GM23338 (cell line): ENCODE results near the gene CELF2. TPM values are rescaled to one million over a fixed set of nuclear protein-coding genes. Genes with fewer than 3 reads are reported as not detected.
A peak's percentile ranks its signal among the peaks of the same experiment; 100 is the strongest.

Source experiments
- ATAC-seq: fragments of 200-7000 bp; cut with Tn5 transposase; 3 replicates; pipeline ENCODE4 v1.9.1; 2020
- DNase-seq: peaks from one replicate; pipeline ENCODE4 v3.0.0-alpha.2; 2015; ENCODE audit warnings: low spot score
- H2AFZ ChIP-seq: fragments of 200-600 bp; sonication (generic); 2 replicates; pipeline ENCODE4 v1.8.0; 2016; ENCODE audit warnings: antibody characterized with exemption, mild to moderate bottlenecking, moderate library complexity
- H3F3A ChIP-seq: fragments of 200-600 bp; sonication (generic); replicated peaks from 2 replicates; pipeline ENCODE4 v1.8.0; 2017; ENCODE audit warnings: antibody characterized with exemption, mixed run types, low read depth
- H3K27ac ChIP-seq: fragments of 200-600 bp; sonication (generic); 2 replicates; pipeline ENCODE4 v1.6.1; 2016; ENCODE audit warnings: low read depth
- H3K27me3 ChIP-seq: fragments of 200-600 bp; sonication (generic); 2 replicates; pipeline ENCODE4 v1.8.0; 2016; ENCODE audit warnings: mild to moderate bottlenecking, mixed run types, moderate library complexity; ENCODE audit not compliant: insufficient read depth
- H3K36me3 ChIP-seq: fragments of 200-600 bp; sonication (generic); 2 replicates; pipeline ENCODE4 v1.8.0; 2016; ENCODE audit warnings: mild to moderate bottlenecking; ENCODE audit not compliant: insufficient read depth
- H3K4me1 ChIP-seq: fragments of 200-600 bp; sonication (generic); 2 replicates; pipeline ENCODE4 v1.8.0; 2016; ENCODE audit warnings: mild to moderate bottlenecking, moderate library complexity; ENCODE audit not compliant: insufficient read depth
- H3K4me2 ChIP-seq: fragments of 200-600 bp; sonication (generic); 2 replicates; pipeline ENCODE4 v1.7.1; 2017; ENCODE audit warnings: mixed run types
- H3K4me3 ChIP-seq: fragments of 200-600 bp; sonication (generic); 2 replicates; pipeline ENCODE4 v1.6.1; 2016; ENCODE audit warnings: mixed run types
- H3K79me2 ChIP-seq: fragments of 200-600 bp; sonication (generic); replicated peaks from 2 replicates; pipeline ENCODE4 v1.8.0; 2017; ENCODE audit warnings: mild to moderate bottlenecking; ENCODE audit not compliant: insufficient read depth
- H3K9me2 ChIP-seq: fragments of 200-600 bp; sonication (generic); 2 replicates; pipeline ENCODE4 v1.8.0; 2017; ENCODE audit not compliant: insufficient read depth
- H4K20me1 ChIP-seq: fragments of 200-600 bp; sonication (generic); replicated peaks from 2 replicates; pipeline ENCODE4 v1.8.0; 2017; ENCODE audit warnings: mild to moderate bottlenecking; ENCODE audit not compliant: insufficient read depth
- H3K27ac Mint-ChIP-seq: 2 replicates; pipeline ENCODE4 v1.8.0; 2020; ENCODE audit warnings: inconsistent platforms, mild to moderate bottlenecking, moderate library complexity, mixed read lengths
- H3K27me3 Mint-ChIP-seq: 3 replicates; pipeline ENCODE4 v1.8.0; 2022; ENCODE audit warnings: low read depth, mild to moderate bottlenecking, moderate library complexity, mixed read lengths, inconsistent platforms; ENCODE audit not compliant: insufficient read depth, poor library complexity
- H3K36me3 Mint-ChIP-seq: 3 replicates; pipeline ENCODE4 v1.8.0; 2021; ENCODE audit warnings: low read depth, mild to moderate bottlenecking, inconsistent platforms, moderate library complexity, mixed read lengths
- H3K4me1 Mint-ChIP-seq: 3 replicates; pipeline ENCODE4 v1.8.0; 2020; ENCODE audit warnings: mild to moderate bottlenecking, inconsistent platforms, mixed read lengths
- H3K4me3 Mint-ChIP-seq: 3 replicates; pipeline ENCODE4 v1.8.0; 2021; ENCODE audit warnings: moderate library complexity, mild to moderate bottlenecking, inconsistent platforms, mixed read lengths
- H3K9me3 Mint-ChIP-seq: 3 replicates; pipeline ENCODE4 v1.8.0; 2020; ENCODE audit warnings: moderate library complexity, mild to moderate bottlenecking, inconsistent platforms, mixed read lengths
- CREB1 ChIP-seq: fragments of 250-450 bp; sonication (Bioruptor Pico); IDR thresholded peaks from 2 replicates; pipeline ENCODE4 v1.5.0; 2020; ENCODE audit warnings: low read depth, mild to moderate bottlenecking, moderate library complexity
- EZH2 ChIP-seq: fragments of 200-600 bp; sonication (generic); IDR thresholded peaks from one replicate; pipeline ENCODE4 v1.8.0; 2017; ENCODE audit warnings: antibody characterized with exemption, mild to moderate bottlenecking, low read depth; ENCODE audit not compliant: unreplicated experiment
- EZH2phosphoT487 ChIP-seq: fragments of 200-600 bp; sonication (generic); IDR thresholded peaks from one replicate; pipeline ENCODE4 v1.8.1; 2018; ENCODE audit warnings: antibody characterized with exemption; ENCODE audit not compliant: unreplicated experiment
- JUNB ChIP-seq: IDR thresholded peaks from one replicate; pipeline ENCODE4 v1.6.1; 2016; ENCODE audit warnings: antibody characterized with exemption; ENCODE audit not compliant: unreplicated experiment
- NANOG ChIP-seq: IDR thresholded peaks from 2 replicates; pipeline ENCODE4 v1.6.1; 2016; ENCODE audit warnings: antibody characterized with exemption, borderline replicate concordance
- POLR2AphosphoS5 ChIP-seq: IDR thresholded peaks from 2 replicates; pipeline ENCODE4 v1.6.1; 2016; ENCODE audit warnings: antibody characterized with exemption, low read depth
- STAT1 ChIP-seq: IDR thresholded peaks from one replicate; pipeline ENCODE4 v1.6.1; 2016; ENCODE audit warnings: antibody characterized with exemption; ENCODE audit not compliant: unreplicated experiment
- ZNF114 ChIP-seq: fragments of 250-450 bp; sonication (Bioruptor Pico); IDR thresholded peaks from 2 replicates; pipeline ENCODE4 v1.5.0; 2020; ENCODE audit warnings: mild to moderate bottlenecking, moderate library complexity
- ZNF331 ChIP-seq: fragments of 250-450 bp; sonication (Bioruptor Pico); IDR thresholded peaks from 2 replicates; pipeline ENCODE4 v1.5.0; 2020; ENCODE audit warnings: low read depth, mild to moderate bottlenecking, moderate library complexity
- polyA plus RNA-seq: library from polyadenylated mRNA; unstranded; fragments of >200 nt; fragmentation: Nextera tagmentation; extraction: Ambion mirVana; gene quantifications from 2 replicates; pipeline ENCODE4 v1.2.1, GENCODE V29; 2016
- total RNA-seq: library from RNA; depleted of rRNA; stranded (reverse); fragments of >200 nt; shearing (Covaris generic); gene quantifications from 2 replicates; pipeline ENCODE4 v1.2.3, GENCODE V29; 2014
- TF ChIP-seq, protein P1 (sequence below): IDR thresholded peaks from one replicate; pipeline ENCODE4 v1.6.1; 2018; ENCODE audit warnings: antibody characterized with exemption; ENCODE audit not compliant: unreplicated experiment
- TF ChIP-seq, protein P2 (sequence below): IDR thresholded peaks from 2 replicates; pipeline ENCODE4 v1.6.1; 2016; ENCODE audit warnings: antibody characterized with exemption
- TF ChIP-seq, protein P3 (sequence below): fragments of 250-450 bp; sonication (Bioruptor Pico); IDR thresholded peaks from 2 replicates; pipeline ENCODE4 v1.5.0; 2020; ENCODE audit warnings: mild to moderate bottlenecking, moderate library complexity
- TF ChIP-seq, protein P4 (sequence below), 2 experiments: fragments of 200-600 bp in 1 of 2; sonication (generic) in 1 of 2; conservative IDR thresholded peaks; 2 replicates each; pipeline versions ENCODE4 v1.5.1 to v1.6.1; 2016 to 2017; ENCODE audit warnings: antibody characterized with exemption in 2 of 2, low read depth in 2 of 2, mild to moderate bottlenecking in 2 of 2, moderate library complexity in 1 of 2

Gene CELF2
- total and polyA plus RNA-seq, 2 experiments from 2014 or later, result 18.1 to 22.5 TPM

DNA sequence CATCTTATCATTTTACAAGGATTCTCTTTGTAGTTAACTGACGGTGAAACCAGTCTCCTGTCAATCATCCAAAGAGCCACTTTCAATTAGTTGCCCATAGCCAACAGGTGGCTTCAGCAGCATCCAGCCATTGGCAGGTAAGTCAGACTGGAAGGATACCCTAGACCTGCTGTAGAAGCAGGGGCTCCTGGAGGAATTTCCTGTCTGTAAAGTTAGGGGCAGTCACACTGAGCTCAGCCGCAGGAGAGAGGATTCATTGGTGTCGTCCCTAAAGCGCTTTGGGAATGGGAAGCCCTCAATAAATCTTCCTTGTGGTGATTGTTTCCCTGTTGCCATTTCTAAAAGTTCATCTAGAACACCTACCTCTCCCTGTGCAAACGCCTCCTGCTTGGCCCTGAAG, 140.4 kb downstream of the CELF2 start:
- Histone ChIP-seq H3K4me1 (peaks cover 36% of the 10 kb centered on the region), H3F3A (no peaks in the 10 kb centered on the region), H2AFZ (no peak overlapping the region), H4K20me1 (no peaks in the 10 kb centered on the region), H3K36me3 (no peaks in the 10 kb centered on the region), H3K4me2 (no peak overlapping the region), H3K4me3 (no peak overlapping the region), H3K9me2 (peaks cover 3% of the 10 kb centered on the region; the same call in 1 of the 2 replicates), H3K27ac (no peak overlapping the region), H3K27me3 (no peaks in the 10 kb centered on the region), H3K79me2 (peaks cover 5% of the 10 kb centered on the region; the same call in 1 of the 2 replicates)
- Mint-ChIP-seq H3K27me3 (no peaks in the 10 kb centered on the region), H3K27ac (no peak overlapping the region), H3K4me3 (no peak overlapping the region), H3K4me1 (peaks cover 48% of the 10 kb centered on the region), H3K9me3 (peaks cover 13% of the 10 kb centered on the region), H3K36me3 (peaks cover 10% of the 10 kb centered on the region)
- TF ChIP-seq CREB1, result no peak
- TF ChIP-seq, protein P1, sequence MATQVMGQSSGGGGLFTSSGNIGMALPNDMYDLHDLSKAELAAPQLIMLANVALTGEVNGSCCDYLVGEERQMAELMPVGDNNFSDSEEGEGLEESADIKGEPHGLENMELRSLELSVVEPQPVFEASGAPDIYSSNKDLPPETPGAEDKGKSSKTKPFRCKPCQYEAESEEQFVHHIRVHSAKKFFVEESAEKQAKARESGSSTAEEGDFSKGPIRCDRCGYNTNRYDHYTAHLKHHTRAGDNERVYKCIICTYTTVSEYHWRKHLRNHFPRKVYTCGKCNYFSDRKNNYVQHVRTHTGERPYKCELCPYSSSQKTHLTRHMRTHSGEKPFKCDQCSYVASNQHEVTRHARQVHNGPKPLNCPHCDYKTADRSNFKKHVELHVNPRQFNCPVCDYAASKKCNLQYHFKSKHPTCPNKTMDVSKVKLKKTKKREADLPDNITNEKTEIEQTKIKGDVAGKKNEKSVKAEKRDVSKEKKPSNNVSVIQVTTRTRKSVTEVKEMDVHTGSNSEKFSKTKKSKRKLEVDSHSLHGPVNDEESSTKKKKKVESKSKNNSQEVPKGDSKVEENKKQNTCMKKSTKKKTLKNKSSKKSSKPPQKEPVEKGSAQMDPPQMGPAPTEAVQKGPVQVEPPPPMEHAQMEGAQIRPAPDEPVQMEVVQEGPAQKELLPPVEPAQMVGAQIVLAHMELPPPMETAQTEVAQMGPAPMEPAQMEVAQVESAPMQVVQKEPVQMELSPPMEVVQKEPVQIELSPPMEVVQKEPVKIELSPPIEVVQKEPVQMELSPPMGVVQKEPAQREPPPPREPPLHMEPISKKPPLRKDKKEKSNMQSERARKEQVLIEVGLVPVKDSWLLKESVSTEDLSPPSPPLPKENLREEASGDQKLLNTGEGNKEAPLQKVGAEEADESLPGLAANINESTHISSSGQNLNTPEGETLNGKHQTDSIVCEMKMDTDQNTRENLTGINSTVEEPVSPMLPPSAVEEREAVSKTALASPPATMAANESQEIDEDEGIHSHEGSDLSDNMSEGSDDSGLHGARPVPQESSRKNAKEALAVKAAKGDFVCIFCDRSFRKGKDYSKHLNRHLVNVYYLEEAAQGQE, result no peak
- TF ChIP-seq, protein P2, sequence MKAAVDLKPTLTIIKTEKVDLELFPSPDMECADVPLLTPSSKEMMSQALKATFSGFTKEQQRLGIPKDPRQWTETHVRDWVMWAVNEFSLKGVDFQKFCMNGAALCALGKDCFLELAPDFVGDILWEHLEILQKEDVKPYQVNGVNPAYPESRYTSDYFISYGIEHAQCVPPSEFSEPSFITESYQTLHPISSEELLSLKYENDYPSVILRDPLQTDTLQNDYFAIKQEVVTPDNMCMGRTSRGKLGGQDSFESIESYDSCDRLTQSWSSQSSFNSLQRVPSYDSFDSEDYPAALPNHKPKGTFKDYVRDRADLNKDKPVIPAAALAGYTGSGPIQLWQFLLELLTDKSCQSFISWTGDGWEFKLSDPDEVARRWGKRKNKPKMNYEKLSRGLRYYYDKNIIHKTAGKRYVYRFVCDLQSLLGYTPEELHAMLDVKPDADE, result no peak
- no peak for TF ChIP-seq EZH2
- TF ChIP-seq JUNB, result no peak
- no peak for TF ChIP-seq ZNF114 (CRISPR knock-in tag)
- TF ChIP-seq, protein P3, sequence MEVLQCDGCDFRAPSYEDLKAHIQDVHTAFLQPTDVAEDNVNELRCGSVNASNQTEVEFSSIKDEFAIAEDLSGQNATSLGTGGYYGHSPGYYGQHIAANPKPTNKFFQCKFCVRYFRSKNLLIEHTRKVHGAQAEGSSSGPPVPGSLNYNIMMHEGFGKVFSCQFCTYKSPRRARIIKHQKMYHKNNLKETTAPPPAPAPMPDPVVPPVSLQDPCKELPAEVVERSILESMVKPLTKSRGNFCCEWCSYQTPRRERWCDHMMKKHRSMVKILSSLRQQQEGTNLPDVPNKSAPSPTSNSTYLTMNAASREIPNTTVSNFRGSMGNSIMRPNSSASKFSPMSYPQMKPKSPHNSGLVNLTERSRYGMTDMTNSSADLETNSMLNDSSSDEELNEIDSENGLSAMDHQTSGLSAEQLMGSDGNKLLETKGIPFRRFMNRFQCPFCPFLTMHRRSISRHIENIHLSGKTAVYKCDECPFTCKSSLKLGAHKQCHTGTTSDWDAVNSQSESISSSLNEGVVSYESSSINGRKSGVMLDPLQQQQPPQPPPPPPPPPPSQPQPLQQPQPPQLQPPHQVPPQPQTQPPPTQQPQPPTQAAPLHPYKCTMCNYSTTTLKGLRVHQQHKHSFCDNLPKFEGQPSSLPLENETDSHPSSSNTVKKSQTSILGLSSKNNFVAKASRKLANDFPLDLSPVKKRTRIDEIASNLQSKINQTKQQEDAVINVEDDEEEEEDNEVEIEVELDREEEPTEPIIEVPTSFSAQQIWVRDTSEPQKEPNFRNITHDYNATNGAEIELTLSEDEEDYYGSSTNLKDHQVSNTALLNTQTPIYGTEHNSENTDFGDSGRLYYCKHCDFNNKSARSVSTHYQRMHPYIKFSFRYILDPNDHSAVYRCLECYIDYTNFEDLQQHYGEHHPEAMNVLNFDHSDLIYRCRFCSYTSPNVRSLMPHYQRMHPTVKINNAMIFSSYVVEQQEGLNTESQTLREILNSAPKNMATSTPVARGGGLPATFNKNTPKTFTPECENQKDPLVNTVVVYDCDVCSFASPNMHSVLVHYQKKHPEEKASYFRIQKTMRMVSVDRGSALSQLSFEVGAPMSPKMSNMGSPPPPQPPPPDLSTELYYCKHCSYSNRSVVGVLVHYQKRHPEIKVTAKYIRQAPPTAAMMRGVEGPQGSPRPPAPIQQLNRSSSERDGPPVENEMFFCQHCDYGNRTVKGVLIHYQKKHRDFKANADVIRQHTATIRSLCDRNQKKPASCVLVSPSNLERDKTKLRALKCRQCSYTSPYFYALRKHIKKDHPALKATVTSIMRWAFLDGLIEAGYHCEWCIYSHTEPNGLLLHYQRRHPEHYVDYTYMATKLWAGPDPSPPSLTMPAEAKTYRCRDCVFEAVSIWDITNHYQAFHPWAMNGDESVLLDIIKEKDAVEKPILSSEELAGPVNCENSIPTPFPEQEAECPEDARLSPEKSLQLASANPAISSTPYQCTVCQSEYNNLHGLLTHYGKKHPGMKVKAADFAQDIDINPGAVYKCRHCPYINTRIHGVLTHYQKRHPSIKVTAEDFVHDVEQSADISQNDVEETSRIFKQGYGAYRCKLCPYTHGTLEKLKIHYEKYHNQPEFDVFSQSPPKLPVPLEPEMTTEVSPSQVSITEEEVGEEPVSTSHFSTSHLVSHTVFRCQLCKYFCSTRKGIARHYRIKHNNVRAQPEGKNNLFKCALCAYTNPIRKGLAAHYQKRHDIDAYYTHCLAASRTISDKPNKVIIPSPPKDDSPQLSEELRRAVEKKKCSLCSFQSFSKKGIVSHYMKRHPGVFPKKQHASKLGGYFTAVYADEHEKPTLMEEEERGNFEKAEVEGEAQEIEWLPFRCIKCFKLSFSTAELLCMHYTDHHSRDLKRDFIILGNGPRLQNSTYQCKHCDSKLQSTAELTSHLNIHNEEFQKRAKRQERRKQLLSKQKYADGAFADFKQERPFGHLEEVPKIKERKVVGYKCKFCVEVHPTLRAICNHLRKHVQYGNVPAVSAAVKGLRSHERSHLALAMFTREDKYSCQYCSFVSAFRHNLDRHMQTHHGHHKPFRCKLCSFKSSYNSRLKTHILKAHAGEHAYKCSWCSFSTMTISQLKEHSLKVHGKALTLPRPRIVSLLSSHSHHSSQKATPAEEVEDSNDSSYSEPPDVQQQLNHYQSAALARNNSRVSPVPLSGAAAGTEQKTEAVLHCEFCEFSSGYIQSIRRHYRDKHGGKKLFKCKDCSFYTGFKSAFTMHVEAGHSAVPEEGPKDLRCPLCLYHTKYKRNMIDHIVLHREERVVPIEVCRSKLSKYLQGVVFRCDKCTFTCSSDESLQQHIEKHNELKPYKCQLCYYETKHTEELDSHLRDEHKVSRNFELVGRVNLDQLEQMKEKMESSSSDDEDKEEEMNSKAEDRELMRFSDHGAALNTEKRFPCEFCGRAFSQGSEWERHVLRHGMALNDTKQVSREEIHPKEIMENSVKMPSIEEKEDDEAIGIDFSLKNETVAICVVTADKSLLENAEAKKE (CRISPR knock-in tag), result no peak
- no peak for TF ChIP-seq EZH2phosphoT487
- no peak for TF ChIP-seq POLR2AphosphoS5
- no peak for TF ChIP-seq ZNF331 (CRISPR knock-in tag)
- TF ChIP-seq, protein P4, sequence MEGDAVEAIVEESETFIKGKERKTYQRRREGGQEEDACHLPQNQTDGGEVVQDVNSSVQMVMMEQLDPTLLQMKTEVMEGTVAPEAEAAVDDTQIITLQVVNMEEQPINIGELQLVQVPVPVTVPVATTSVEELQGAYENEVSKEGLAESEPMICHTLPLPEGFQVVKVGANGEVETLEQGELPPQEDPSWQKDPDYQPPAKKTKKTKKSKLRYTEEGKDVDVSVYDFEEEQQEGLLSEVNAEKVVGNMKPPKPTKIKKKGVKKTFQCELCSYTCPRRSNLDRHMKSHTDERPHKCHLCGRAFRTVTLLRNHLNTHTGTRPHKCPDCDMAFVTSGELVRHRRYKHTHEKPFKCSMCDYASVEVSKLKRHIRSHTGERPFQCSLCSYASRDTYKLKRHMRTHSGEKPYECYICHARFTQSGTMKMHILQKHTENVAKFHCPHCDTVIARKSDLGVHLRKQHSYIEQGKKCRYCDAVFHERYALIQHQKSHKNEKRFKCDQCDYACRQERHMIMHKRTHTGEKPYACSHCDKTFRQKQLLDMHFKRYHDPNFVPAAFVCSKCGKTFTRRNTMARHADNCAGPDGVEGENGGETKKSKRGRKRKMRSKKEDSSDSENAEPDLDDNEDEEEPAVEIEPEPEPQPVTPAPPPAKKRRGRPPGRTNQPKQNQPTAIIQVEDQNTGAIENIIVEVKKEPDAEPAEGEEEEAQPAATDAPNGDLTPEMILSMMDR (conservative IDR thresholded peaks at IDR 0.05; ENCODE audit: low read depth in 2 of 2), result no peak
- TF ChIP-seq STAT1, result no peak
- no peak for TF ChIP-seq NANOG
- ATAC-seq, result peak; percentile 62
- no peak for DNase-seq
